Endothelial cell (in vitro differentiated cells): ENCODE results near the gene SUPT3H. TPM values are rescaled to one million over a fixed set of nuclear protein-coding genes. Genes with fewer than 3 reads are reported as not detected.

ENCODE experiments used
- DNase-seq: peaks from one replicate; pipeline ENCODE4 v3.0.0; 2021; ENCODE audit warnings: low spot score
- H3K27ac Mint-ChIP-seq: one replicate; pipeline ENCODE4 v1.8.0; 2021; ENCODE audit warnings: mixed read lengths, inconsistent platforms; ENCODE audit not compliant: unreplicated experiment
- H3K27me3 Mint-ChIP-seq: one replicate; pipeline ENCODE4 v1.8.0; 2021; ENCODE audit warnings: mild to moderate bottlenecking, moderate library complexity, mixed read lengths, inconsistent platforms; ENCODE audit not compliant: unreplicated experiment
- H3K36me3 Mint-ChIP-seq: one replicate; pipeline ENCODE4 v1.8.0; 2021; ENCODE audit warnings: mild to moderate bottlenecking, low read depth, mixed read lengths, inconsistent platforms; ENCODE audit not compliant: unreplicated experiment
- H3K4me1 Mint-ChIP-seq: one replicate; pipeline ENCODE4 v1.8.0; 2021; ENCODE audit warnings: mild to moderate bottlenecking, mixed read lengths, inconsistent platforms; ENCODE audit not compliant: unreplicated experiment
- H3K4me3 Mint-ChIP-seq: one replicate; pipeline ENCODE4 v1.8.0; 2021; ENCODE audit warnings: mild to moderate bottlenecking, mixed read lengths, inconsistent platforms; ENCODE audit not compliant: unreplicated experiment
- H3K9me3 Mint-ChIP-seq: one replicate; pipeline ENCODE4 v1.8.0; 2021; ENCODE audit warnings: mixed read lengths, inconsistent platforms; ENCODE audit not compliant: unreplicated experiment
- total RNA-seq: library from RNA; stranded (reverse); fragmentation: NEBNext Ultra II Directional; extraction: Animal tissue kit (Norgen Biotek cat#: 25700); gene quantifications from one replicate; pipeline ENCODE4 v1.2.1, GENCODE V29; 2021; ENCODE audit not compliant: unreplicated experiment
- TF ChIP-seq, protein P1 (sequence below): fragments of 200-600 bp; sonication (generic); IDR thresholded peaks from one replicate; pipeline ENCODE4 v1.5.0; 2021; ENCODE audit warnings: antibody characterized with exemption; ENCODE audit not compliant: unreplicated experiment

SUPT3H gene
- total RNA-seq, 1 donor from 2014 or later = 28.5 TPM

DNA sequence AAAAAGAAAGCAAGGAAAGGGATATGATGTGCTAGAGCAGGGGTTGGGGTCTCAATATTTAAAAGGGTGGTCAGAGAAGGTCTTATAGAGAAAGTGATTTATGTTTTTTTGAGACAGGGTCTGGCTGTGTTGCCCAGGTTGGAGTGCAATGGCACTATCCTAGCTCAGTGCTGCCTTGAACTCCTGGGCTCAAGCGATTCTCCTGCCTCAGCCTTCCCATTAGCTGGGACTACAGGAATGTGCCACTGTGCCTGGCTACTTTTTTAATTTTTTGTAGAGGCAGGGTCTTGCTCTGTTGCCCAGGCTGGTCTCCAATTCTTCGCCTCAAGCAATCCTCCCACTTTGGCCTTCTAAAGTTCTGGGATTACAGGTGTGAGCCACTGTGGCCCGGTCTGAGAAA is 557.0 kb downstream of the SUPT3H start:
- no peaks in the 10 kb centered on the region for H3K4me1 Mint-ChIP-seq
- DNase-seq = no peak
- TF ChIP-seq, protein P1, sequence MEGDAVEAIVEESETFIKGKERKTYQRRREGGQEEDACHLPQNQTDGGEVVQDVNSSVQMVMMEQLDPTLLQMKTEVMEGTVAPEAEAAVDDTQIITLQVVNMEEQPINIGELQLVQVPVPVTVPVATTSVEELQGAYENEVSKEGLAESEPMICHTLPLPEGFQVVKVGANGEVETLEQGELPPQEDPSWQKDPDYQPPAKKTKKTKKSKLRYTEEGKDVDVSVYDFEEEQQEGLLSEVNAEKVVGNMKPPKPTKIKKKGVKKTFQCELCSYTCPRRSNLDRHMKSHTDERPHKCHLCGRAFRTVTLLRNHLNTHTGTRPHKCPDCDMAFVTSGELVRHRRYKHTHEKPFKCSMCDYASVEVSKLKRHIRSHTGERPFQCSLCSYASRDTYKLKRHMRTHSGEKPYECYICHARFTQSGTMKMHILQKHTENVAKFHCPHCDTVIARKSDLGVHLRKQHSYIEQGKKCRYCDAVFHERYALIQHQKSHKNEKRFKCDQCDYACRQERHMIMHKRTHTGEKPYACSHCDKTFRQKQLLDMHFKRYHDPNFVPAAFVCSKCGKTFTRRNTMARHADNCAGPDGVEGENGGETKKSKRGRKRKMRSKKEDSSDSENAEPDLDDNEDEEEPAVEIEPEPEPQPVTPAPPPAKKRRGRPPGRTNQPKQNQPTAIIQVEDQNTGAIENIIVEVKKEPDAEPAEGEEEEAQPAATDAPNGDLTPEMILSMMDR = no peak
- no peaks in the 10 kb centered on the region for H3K27me3 Mint-ChIP-seq
- no peak overlapping the region for H3K27ac Mint-ChIP-seq
- no peaks in the 10 kb centered on the region for H3K36me3 Mint-ChIP-seq
- H3K4me3 Mint-ChIP-seq = no peak overlapping the region
- H3K9me3 Mint-ChIP-seq = no peaks in the 10 kb centered on the region

DNA sequence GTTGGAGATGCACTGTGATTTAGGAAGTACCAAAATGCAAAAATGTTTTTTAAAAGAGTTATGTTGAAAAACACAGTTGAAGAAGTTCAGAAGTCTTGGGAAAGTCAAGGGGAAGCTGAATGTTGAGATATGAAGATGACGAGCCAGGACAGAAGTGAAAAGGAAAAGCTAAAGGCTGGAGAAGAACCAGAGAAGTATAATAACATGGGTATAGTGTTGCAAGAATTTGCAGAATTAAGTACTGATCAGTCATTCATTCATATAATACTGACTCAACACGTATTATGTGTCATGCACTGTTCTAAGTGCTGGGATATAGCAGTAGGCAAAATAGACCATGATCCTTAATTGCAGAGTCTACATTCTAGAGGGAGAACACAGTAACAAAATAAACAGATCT is 557.4 kb downstream of the SUPT3H start:
- H3K4me1 Mint-ChIP-seq = no peaks in the 10 kb centered on the region
- no peaks in the 10 kb centered on the region for H3K36me3 Mint-ChIP-seq
- no peak for DNase-seq
- TF ChIP-seq, protein P1 = no peak
- no peaks in the 10 kb centered on the region for H3K9me3 Mint-ChIP-seq
- H3K4me3 Mint-ChIP-seq = no peak overlapping the region
- no peak overlapping the region for H3K27ac Mint-ChIP-seq
- no peaks in the 10 kb centered on the region for H3K27me3 Mint-ChIP-seq

DNA sequence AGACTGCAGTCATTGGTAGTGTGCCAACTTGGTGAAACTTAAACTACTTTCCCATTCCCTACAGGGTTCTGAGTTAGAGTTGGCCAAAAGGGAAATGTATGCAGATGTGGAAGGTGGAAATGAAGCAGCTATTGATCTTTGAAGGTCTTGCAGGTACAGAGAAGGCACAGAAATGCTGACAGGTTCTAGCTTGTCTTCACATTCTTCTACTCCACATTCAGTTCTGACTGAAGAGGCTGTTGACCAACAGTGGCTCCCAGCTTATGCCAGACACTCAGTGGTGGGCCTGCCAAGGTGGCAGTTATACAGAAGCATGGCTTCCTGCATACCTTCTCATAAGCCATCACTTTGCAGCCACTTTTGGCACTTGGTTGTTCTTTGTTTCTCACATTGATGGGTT is 566.3 kb downstream of the SUPT3H start:
- TF ChIP-seq, protein P1 = no peak
- Mint-ChIP-seq H3K27ac (no peak overlapping the region), H3K4me1 (peaks cover 12% of the 10 kb centered on the region), H3K9me3 (no peaks in the 10 kb centered on the region), H3K27me3 (peaks cover 2% of the 10 kb centered on the region), H3K36me3 (no peaks in the 10 kb centered on the region), H3K4me3 (no peak overlapping the region)
- DNase-seq = no peak

DNA sequence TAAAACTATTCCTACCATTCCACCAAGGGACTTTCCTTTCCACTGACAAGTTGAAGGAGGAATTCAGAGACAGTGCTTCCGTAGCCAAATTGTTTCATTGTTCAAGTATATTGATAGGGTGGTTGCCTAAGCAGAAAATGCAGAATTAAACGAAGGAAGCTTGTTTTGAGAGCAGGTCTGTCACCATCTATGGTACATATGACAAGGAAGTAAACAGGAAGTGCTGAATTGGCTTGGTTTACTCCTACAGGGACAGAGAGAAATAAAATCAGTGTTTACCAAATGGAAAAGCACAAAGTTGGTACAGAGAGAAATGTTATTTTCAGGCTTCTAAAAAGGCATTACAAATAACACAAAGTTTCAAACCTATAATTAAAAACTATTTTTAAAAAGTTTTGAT is 568.5 kb downstream of the SUPT3H start:
- no peak overlapping the region for H3K27ac Mint-ChIP-seq
- peaks cover 2% of the 10 kb centered on the region for H3K27me3 Mint-ChIP-seq

DNA sequence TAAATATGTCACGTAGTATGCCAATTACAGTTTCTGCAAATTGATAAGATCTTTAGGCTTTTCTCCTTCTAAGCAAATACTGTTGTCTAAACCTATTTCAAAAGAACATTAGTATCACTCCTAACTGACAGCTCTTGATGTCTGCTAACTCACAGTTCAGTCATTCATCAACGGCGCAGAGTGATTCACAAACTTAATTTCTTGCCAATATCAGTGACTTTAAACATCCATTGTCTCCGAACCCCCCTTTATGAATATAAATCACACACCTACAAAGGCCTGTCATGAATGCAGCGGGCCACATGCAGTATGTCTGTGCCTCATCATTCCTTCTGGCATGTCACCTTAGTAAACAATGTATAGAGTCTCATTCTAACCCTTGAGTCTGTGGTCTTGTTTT is 569.6 kb downstream of the SUPT3H start:
- H3K36me3 Mint-ChIP-seq = no peaks in the 10 kb centered on the region
- H3K9me3 Mint-ChIP-seq = no peaks in the 10 kb centered on the region
- peaks cover 12% of the 10 kb centered on the region for H3K4me1 Mint-ChIP-seq
- no peak overlapping the region for H3K27ac Mint-ChIP-seq
- TF ChIP-seq, protein P1 = no peak
- no peak overlapping the region for H3K4me3 Mint-ChIP-seq
- DNase-seq = no peak
- peaks cover 2% of the 10 kb centered on the region for H3K27me3 Mint-ChIP-seq

More for the DNA sequence above, 568.5 kb downstream of the SUPT3H start:
- no peak for DNase-seq
- no peaks in the 10 kb centered on the region for H3K36me3 Mint-ChIP-seq
- no peak overlapping the region for H3K4me3 Mint-ChIP-seq
- TF ChIP-seq, protein P1 = no peak
- H3K4me1 Mint-ChIP-seq = peaks cover 12% of the 10 kb centered on the region
- no peaks in the 10 kb centered on the region for H3K9me3 Mint-ChIP-seq
